Measurements from ENCODE around the gene OGFRL1. TPM values are rescaled to one million over a fixed set of nuclear protein-coding genes. Genes with fewer than 3 reads are reported as not detected.
A peak's percentile ranks its signal among the peaks of the same experiment; 100 is the strongest.

OGFRL1 gene
- total RNA-seq, 2 donors from 2014 or later = 8.6 to 22.6 TPM

DNA sequence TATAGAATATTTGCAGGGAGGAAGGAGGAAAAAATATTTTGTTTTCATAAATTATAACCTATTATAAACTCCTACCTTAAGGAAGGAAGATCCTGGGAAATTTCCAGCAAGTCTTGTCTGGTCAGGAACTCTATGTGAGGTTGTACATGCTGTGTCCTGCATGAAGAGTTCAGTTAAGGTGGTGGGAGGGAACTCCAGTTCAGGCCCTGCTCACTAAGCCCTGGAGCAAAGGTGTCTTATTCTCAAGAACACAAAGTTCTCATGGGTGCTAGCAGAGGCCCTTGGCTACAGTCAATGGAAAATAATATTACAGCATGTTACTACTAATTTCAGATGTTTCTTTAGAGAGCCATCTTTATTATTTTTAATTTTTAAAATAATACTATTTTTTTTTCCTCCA is 3.8 kb upstream of the OGFRL1 start:
- no peak for TF ChIP-seq POLR2A (IDR thresholded peaks at IDR 0.05)
- TF ChIP-seq, protein P1, sequence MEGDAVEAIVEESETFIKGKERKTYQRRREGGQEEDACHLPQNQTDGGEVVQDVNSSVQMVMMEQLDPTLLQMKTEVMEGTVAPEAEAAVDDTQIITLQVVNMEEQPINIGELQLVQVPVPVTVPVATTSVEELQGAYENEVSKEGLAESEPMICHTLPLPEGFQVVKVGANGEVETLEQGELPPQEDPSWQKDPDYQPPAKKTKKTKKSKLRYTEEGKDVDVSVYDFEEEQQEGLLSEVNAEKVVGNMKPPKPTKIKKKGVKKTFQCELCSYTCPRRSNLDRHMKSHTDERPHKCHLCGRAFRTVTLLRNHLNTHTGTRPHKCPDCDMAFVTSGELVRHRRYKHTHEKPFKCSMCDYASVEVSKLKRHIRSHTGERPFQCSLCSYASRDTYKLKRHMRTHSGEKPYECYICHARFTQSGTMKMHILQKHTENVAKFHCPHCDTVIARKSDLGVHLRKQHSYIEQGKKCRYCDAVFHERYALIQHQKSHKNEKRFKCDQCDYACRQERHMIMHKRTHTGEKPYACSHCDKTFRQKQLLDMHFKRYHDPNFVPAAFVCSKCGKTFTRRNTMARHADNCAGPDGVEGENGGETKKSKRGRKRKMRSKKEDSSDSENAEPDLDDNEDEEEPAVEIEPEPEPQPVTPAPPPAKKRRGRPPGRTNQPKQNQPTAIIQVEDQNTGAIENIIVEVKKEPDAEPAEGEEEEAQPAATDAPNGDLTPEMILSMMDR (IDR thresholded peaks at IDR 0.05) = no peak

DNA sequence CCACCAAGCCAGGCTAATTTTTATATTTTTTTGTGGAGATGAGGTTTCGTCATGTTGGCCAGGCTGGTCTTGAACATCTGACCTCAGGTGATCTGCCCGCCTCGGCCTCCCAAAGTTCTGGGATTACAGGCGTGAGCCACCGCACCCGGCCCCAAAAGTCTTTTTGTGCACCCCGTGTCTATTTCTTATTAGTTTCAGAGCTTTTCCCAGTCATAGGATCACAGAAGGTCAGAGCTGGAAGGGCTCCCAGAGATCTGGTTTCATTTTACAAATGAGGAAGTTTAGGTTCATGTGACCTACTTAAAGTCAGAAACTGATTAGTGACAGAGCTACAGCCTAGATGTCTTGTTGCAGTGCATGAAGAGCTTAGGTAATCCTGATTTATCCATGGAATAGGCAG is 1.6 kb upstream of the OGFRL1 start:
- ATAC-seq (no peak), DNase-seq (peak in 3 of 4 donors; percentile 33 to 61 (median 56))
- no peak overlapping the region for H3K4me3 ChIP-seq
- peaks cover 40% of the 10 kb centered on the region for H3K4me1 ChIP-seq
- peak overlapping the region in 2 of 4 donors; percentile 86 to 89 for H3K27ac ChIP-seq
- TF ChIP-seq POLR2A (IDR thresholded peaks at IDR 0.05) = peak in 1 of 3 donors; percentile 19
- TF ChIP-seq, protein P1 (IDR thresholded peaks at IDR 0.05) = no peak
- H3K36me3 ChIP-seq (replicated peaks in 1 of 2; ENCODE audit: insufficient read depth in 1 of 2, low read depth in 2 of 2) = no peaks in the 10 kb centered on the region
- 74 to 82% methylated on average over 7 of the region's 7 CpGs for WGBS, 2 donors
- H3K27me3 ChIP-seq = no peaks in the 10 kb centered on the region
- no peaks in the 10 kb centered on the region for H3K9me3 ChIP-seq
- intact Hi-C loops (cut with DNase I) = no loop called here

More for the DNA sequence above, 3.8 kb upstream of the OGFRL1 start:
- intact Hi-C loops (cut with DNase I) = no loop called here
- H3K4me3 ChIP-seq = no peak overlapping the region
- no peaks in the 10 kb centered on the region for H3K9me3 ChIP-seq
- H3K27ac ChIP-seq = no peak overlapping the region
- H3K36me3 ChIP-seq (replicated peaks in 1 of 2; ENCODE audit: insufficient read depth in 1 of 2, low read depth in 2 of 2) = no peaks in the 10 kb centered on the region
- DNase-seq (no peak), ATAC-seq (no peak)
- H3K4me1 ChIP-seq = peaks cover 18% of the 10 kb centered on the region
- no peaks in the 10 kb centered on the region for H3K27me3 ChIP-seq

DNA sequence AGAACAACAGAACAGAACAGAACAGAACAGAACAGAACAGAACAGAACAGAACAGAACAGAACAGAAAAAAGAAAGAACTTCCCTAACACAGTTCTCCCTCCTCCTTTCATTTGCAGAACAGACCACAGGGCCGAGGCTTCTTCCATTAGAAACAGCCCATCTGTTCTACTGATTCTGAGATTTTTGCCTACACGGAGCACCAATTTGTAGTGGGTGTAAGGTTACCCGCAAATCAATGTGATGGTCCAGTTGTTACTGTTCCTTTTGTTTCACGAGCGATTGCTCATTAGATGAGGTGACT is 734 bp upstream of the OGFRL1 start:
- peaks cover 41% of the 10 kb centered on the region for H3K4me1 ChIP-seq
- 5 to 9% methylated on average over 5 of the region's 5 CpGs for WGBS, 2 donors
- no peaks in the 10 kb centered on the region for H3K36me3 ChIP-seq (replicated peaks in 1 of 2; ENCODE audit: insufficient read depth in 1 of 2, low read depth in 2 of 2)
- intact Hi-C loops (cut with DNase I) = no loop called here
- no peaks in the 10 kb centered on the region for H3K27me3 ChIP-seq
- TF ChIP-seq POLR2A (IDR thresholded peaks at IDR 0.05) = no peak
- DNase-seq (no peak), ATAC-seq (no peak)
- no peaks in the 10 kb centered on the region for H3K9me3 ChIP-seq
- H3K27ac ChIP-seq = peak overlapping the region; percentile 75 to 89 (median 86)
- peak overlapping the region; percentile 56 to 70 for H3K4me3 ChIP-seq

DNA sequence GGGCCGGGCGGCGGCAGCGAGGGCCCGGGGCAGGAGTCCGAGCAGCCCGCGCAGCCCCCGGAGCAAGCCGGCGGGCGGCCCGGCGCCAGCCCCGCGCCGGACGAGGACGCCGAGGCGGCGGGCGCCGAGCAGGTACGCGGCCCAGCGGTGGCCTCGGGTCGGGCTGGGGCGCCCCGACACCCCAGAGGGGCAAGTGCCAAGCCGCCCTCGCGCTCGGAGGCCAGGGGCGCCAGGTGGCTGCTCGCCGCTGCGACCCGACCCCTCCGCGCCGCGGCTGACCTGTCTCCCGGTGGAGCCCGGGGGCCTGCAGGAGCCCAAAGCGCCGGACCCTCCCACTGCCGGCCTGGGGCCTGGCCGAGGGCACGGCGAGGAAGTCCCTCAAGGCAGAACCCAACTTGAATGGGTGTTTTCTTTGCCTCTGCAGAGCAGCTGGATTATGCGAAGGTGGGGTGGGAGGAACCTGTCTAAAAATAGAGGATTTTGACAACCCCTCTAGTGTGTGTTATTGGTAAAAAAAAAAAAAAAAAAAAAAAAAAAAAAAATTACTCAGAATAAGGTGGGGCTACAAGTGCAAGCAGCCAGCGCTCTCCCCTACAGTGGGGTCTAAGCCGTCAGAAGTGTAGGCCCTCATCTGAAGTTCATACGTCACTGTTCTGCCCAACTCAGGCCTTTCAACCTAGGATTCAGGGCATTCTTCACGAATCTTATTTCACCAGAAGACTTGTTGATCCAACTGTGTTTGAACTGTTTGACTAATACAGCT is 609 bp downstream of the OGFRL1 start:
- DNase-seq (peak; percentile 24 to 36 (median 32)), ATAC-seq (peak; percentile 49)
- Histone ChIP-seq H3K4me1 (peaks cover 43% of the 10 kb centered on the region), H3K27me3 (no peaks in the 10 kb centered on the region), H3K27ac (peak overlapping the region; percentile 75 to 89 (median 86)), H3K9me3 (no peaks in the 10 kb centered on the region), H3K36me3 (replicated peaks in 1 of 2; ENCODE audit: insufficient read depth in 1 of 2, low read depth in 2 of 2) (no peaks in the 10 kb centered on the region), H3K4me3 (peak overlapping the region in 1 of 2 donors; percentile 56)
- 3% methylated on average over 13 to 16 of the region's 57 CpGs for WGBS, 2 donors
- intact Hi-C loops (cut with DNase I) = no loop called here
- TF ChIP-seq, protein P1 (IDR thresholded peaks at IDR 0.05) = no peak
- TF ChIP-seq POLR2A (IDR thresholded peaks at IDR 0.05) = peak in 1 of 3 donors; percentile 1

DNA sequence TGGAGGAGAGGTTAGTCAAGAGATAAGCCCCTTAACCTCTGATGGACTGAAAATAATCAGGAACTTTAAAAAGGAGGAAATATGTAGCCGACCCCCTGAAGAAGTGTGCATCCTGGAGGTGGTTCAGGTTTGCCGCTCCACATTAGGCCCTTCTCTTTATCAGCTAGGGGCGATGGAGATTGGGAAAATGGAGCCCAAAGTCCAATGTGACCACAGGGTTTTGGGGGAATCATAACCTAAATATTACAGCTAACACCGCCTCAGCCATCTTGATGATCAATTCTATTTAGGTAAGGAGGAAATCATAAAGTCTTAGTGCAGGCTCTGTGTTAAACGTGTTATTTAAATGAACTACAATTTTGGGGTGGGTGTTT is 1.2 kb downstream of the OGFRL1 start:
- no peak for DNase-seq
- Histone ChIP-seq H3K27me3 (no peaks in the 10 kb centered on the region), H3K4me3 (no peak overlapping the region), H3K9me3 (no peaks in the 10 kb centered on the region), H3K36me3 (replicated peaks in 1 of 2; ENCODE audit: insufficient read depth in 1 of 2, low read depth in 2 of 2) (no peaks in the 10 kb centered on the region), H3K27ac (peak overlapping the region in 1 of 4 donors; percentile 86), H3K4me1 (peaks cover 47% of the 10 kb centered on the region)
- WGBS, 2 donors = 78 to 80% methylated on average over 5 of the region's 5 CpGs
- TF ChIP-seq POLR2A (IDR thresholded peaks at IDR 0.05) = no peak
- TF ChIP-seq, protein P1 (IDR thresholded peaks at IDR 0.05) = no peak
- no peak for ATAC-seq
- intact Hi-C loops (cut with DNase I) = no loop called here

All from body of pancreas (tissue), 4 donors.